Fibroblast of skin of left quadriceps (primary cell): ENCODE data around the gene ZNF532.
"Not testable (repeated sequence)": the region's sequence is repeated elsewhere in the genome, so short reads cannot be mapped to it uniquely, and the experiment has no call there.

Source experiments
- DNase-seq, 2 experiments: peaks; one replicate each; pipeline ENCODE4 v3.0.0-alpha.2; 2013; ENCODE audit warnings: low read depth in 2 of 2

Gene ZNF532

DNA sequence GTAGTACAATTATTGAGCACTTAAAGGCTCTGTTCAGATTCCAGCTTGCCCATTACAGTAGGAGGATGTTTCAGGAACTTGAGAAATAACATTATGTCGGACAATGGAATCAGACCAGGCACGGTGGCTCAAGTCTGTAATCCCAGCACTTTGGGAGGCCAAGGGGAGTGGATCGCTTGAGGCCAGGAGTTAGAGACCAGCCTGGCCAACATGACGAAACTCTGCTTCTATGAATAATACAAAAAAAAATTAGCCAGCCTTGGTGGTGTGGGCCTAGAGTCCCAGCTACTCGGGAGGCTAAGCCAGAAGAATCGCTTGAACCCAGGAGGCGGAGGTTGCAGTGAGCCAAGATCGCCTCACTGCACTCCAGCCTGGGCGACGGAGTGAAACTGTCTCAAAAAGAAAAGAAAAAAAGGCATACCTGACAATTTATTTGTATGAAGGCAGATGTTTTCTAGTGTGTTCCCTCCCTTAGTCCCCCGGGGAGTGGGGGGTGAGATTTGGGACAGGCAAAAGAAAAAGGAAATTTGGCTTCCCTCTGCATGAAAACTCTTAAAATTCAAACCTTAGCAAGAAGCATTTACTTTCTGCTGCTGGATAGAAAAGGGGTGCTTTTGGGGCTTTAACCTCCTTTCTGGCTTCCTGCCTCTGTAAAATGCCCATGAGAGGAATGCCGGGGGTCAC lies 13.7 kb upstream of the ZNF532 start:
- DNase-seq = no peak

DNA sequence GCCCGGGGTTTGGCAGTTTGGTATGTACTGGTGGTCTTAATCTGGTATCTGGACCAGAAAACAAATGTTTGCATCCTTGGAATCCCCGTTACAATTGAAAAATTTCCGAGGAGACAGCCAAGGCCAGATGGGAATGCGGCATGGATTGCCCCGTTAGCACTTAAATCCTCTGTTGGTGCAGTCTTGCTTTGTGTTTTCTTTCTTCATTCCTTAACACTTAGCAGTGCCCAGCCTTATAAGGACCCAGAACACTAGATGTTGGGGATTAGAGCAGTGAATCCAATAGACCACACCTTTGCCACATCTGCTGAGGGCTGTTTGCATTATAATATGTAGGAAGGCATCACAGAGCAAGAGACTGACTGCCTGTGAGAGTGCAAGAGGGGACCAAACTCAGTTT lies 12.8 kb upstream of the ZNF532 start:
- no peak for DNase-seq

DNA sequence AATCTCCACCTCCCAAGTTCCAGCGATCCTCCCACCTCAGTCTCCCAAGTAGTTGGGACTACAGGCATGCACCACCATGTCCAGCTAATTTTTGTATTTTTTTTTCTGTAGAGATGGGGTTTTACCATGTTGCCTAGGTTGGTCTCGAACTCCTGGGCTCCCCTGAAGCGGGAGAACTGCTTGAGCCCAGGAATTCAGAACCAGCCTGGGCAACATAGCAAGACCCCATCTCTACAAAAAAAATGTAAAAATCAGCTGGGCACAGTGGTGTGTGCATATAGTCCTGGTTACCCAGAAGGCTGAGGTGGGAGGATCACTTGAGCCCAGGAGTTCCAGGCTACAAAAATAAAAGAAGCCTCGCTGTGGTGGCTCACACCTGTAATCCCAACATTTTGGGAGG lies 12.0 kb upstream of the ZNF532 start:
- no peak for DNase-seq

DNA sequence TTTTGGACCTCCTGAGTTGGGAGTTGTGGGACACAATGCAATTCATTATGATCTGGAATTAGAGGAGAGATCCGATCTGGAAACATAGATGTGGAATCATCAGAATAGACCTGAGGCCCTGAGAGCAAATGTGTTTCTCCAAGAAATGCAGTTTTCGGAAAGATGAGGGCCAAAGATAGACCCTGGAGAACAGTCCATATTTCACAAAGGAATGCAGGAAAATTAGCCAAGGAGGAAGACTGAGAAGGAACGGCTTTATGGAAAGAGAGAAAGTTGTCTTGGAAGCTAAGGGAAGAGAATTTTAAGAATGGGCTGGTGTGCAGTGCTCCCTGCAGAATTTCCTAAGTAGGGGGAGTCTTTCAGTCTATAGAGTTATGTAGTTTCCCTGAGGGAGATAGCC lies 11.1 kb upstream of the ZNF532 start:
- DNase-seq = no peak

DNA sequence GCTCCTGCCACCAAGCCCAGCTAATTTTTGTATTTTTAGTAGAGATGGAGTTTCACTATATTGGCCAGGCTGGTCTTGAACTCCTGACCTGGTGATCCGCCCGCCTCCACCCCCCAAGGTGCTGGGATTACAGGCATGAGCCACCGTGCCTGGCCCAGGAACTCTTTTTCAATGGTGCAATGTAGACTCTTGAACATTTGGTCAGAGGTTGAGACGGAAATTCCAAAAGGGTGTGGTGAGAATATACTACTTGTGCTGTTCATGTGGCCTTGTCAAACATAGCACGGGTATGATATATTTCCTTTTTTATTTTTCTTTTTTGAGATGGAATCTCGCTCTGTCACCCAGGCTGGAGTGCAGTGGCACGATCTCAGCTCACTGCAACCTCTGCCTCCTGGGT lies 9.2 kb upstream of the ZNF532 start:
- not testable (repeated sequence) for DNase-seq

DNA sequence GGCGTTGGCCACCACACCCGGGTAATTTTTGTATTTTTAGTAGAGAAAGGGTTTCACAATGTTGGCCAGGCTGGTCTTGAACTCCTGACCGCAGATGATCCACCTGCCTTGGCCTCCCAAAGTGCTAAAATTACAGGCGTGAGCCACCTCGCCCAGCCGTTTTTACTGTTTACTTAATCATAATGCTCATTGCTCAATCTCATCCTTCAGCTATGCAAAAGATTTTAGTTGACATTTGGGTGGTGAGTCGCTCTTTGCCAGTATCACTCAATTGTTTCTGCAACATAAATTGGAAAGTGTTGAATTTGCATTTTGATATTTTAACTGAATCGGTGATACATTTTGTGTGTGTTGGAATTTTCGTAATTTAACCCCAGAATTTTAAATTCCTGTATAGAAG lies 7.8 kb upstream of the ZNF532 start:
- no peak for DNase-seq

DNA sequence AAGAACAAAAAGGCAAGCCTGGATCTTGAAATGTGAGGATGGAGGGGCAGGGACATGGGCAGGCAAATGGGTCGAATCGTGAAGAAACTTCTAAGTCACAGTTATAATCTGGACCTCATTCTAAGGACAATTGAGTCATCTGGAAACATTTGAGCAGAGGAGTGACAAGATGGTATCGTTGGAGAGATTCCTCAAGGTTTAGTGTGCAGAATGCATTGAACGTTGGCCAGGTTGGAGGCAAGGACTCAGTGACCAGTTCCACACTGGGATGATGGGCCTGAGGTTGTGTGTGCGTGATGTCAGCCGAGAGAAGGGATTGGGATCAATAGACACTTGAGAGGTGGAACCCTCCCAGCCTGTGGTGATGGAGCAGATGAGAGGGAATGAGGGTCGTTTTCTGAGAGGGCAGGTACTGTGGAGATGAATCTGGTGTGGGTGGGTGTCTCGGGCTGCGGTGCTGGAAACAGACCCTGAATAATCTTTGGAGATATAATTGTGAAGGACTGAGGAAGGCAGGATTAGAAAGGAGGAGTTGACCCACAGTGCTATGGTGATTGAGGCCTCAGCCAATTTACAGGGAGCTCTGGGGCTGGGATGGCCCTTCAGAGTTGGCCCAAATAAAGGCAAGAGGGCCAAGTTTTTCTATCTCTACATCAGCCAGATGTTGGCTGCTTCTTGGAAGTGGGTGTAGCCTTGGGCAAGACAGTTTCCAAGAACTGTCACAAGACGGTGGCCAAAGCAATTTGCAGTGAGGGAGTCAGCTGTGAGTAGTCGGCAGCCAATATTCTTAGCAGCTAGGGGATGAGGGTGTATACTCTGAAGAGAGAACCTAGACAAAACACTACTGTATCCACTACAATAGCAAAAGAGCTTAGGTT lies 5.8 kb upstream of the ZNF532 start:
- no peak for DNase-seq

DNA sequence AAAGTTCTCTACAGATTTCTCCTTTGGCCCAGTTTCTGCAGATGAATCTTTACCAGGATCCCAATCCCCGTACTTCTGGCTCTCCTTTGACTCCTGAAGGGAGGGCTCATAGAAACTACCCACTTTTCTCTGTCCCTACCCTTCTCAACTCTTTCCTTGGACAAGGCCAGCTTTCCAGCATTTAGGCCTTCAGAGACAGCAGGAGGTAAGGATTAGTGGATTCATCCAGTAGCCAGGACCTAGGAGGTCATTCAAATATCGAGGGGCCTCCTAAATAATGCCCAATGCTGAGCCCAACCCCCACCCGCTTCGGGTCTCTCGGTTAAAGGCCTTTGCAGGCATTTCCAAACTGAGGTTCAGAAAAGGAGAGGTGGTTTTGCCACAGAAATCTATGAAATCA lies 4.8 kb upstream of the ZNF532 start:
- no peak for DNase-seq

DNA sequence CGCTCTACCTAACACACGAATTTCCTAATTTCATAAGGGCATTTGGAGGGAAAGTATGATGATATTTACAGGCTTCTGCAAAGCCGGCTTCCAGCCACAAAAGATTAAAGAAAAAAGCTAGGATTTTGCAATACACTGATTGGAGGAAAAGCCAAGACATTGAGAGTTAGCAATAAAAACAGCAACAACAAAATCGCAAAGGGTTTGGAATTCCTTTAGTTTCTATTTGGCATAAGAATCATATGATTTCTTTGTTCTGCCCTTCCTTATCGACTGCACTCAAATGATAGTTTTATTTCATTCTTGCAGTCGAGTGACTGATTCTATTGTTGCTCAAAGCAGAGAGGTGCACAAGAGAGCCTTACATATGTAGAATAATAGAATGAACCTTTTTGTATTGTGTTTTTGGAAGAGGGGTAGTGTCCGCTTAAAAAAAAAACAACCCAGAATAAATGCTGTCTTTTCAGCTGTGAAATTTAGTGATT lies 3.9 kb upstream of the ZNF532 start:
- DNase-seq = no peak

DNA sequence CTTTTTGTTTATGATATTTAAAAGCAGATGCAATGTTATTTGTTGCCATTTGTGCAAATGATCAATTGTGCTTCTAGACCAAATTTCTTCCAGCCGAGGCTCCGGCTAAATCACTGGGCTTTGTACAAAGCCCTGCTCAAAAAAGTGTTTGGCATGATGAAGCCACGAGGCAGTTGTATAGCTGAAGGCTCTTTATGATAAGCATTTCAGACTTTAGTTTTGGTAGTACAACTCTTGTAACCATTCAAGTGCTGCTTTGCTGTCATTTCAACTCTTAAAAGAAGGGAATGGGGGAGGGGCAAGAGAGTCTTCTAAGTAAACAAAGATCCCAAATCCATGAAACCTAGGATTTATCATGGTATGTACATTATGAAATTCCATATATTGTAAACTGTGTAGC lies 3.3 kb upstream of the ZNF532 start:
- no peak for DNase-seq

DNA sequence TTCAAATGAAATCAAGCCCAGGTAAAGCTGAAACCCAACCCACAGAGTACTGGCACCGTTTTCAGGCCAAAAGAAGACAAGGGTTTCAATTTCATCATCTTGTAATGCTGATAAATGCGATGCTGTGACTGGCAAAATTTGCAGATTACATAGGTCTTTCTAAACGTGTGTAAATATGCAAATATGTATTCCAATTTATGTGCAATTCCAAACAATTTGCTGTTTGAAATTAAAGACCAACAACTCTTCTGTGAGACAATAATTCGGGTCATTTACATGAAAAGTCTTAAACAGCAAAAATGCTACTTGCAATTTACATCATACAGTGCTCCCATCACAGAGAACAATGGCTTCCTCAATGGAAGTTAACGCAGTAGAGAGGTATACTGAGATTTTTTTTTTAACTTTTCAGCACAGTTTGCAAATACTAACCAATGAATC lies 2.8 kb upstream of the ZNF532 start:
- no peak for DNase-seq

DNA sequence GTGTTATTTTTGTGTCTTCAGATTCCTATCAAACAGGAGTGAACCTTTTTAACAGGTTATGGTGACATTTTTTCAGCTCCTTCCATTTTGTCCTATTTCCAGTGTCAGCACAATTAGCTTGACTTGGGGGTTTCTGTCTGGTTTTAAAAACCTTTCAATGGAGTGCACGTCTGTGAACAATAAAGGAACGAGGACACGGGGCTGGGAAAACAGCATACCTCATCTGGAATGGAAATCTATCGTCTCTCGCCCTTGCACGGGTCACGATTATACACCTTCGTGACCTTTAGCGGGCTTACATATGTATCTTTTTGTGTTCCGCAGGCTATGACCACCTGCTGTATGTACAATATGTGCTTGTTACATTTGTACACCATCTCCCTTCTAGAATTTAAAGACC lies 2.3 kb upstream of the ZNF532 start:
- no peak for DNase-seq

DNA sequence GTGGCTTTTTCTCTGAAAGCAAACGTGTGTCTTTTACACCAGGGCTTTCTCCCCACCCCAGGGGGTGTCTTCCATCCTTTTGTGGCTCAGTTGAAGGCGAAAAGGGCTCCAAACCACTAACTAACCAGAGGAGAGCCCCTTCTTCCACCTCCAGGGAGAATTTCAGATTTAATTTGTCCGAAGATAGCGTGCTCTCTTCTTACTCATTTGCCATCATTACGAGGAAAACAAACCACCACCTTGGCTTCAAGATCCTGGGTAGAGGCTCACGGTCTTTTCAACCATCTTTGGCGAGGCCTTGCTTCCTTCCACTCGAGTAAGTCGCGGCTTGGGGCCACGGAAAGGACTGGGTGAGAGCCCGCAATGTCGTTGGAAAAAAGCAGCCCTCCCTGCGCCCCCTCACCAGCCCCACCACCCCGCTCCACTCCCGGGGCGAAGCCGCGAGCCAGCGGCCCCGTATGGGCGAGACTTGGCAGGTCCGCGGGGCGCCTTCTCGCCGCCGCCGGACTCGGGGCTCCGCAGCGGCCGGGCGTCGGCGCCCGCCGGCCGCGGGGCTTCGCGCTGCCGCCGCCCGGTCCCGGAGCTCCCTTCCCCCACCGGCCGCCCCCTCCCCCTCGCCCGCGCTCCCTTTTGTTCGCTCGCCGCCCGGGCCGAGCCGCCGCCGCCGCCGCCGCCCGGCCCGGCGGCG lies 1.7 kb upstream of the ZNF532 start:
- no peak for DNase-seq

DNA sequence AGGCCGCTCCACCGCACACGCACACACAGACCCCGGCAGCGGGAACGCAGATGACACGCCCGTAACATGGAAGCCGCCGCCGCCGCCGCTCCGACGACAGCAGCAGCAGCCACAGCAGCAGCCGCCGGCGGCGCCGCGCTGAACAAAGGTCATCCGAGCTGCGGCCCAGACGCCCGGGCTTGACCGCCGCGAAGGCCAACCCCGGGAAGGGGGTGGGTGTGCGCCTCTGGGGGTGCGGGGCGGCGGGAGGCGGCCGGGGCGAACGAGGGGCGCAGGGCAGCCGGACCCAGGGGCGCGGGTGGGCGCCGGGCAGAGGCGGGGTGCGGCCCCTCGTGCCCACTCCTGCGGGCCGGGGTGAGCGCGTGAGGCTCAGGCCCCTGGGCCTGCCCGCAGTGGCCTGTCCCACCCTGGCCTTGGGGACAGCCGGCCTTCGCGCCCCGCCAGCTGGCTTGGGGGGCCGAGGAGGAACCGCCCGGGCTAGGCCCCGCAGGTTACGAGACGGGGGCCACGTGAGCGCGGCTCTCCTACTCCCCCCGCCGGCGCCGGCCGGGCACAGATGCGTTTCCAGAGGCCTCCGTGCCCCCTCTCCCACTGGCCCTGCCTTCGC lies 1.0 kb upstream of the ZNF532 start:
- DNase-seq = no peak

DNA sequence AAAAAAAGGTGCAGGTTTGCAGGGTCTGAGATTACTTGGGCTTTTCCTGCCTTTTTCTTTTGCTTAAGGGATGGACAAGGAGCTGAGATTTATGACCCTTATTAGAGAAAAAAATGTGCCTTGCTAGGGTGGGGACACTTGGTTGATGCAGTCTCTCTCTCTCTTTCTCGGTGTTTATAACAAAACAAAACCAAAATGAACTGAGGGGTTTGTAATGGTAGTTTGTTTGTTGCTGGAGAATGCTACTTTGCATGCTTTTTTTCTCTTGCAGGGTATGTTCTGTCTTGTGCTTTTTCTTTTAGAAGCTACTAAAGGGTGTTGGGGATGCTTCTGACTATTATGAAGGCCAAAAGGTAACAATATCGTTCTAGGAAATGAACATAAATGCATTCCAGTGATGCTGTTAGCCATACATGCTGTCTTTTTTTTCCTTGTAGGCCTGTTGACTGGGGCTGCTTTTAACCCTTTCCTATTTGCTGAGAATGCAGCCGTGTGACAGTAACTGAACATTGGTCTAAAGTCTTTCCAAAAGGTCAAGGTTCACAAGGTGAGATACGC lies 435 bp downstream of the ZNF532 start:
- DNase-seq = no peak

DNA sequence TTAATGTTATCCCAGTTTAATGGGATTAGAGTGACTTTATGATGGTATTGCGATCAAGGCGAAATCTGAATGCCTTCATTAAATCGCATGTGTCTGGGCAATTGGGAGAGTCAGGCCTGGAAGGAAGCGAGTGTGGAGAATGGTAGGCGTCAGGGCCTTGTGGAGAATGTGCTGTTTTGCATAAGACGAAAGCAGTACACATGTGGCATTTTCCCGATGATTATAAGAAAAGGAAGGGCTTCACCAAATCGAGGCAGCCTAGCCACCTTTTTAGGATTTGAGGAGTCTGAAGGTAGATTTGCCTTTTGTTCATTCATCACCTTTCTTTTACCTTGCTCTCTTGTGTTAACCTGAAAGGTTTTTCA lies 1.0 kb downstream of the ZNF532 start:
- DNase-seq = no peak

DNA sequence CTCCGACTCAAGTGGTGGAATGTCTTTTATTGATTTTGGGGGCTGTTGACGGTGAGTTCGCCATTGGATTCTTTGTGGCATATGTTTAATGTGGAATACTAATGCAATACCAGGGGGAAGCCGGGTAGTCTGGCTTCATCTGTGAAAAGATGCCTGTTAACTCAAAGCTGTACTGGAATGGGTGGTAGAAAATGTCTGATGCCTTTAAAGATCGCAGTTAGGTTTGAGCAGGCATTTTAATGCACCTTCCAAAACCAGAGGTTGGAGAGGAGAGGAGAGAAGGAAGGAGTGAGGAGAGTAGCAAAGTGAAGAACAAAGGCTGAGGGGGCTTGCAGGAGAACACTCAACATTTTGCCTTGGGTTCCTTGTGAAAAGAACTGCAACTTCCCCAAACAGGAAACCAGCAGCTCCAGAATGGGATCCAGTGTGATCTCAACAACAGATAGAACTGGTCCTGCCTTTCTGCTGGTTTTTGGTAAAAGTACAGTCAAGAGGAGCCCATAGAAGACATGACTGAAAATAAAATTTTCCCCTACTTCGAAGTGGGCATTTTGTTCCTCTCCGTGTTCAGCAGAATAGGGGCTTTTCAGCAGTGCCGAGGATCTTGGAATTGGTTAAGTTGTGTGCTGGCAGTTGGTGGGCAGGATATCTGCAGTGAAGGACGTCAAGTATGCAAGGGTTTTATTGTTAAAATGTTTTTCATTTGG lies 1.5 kb downstream of the ZNF532 start:
- no peak for DNase-seq

DNA sequence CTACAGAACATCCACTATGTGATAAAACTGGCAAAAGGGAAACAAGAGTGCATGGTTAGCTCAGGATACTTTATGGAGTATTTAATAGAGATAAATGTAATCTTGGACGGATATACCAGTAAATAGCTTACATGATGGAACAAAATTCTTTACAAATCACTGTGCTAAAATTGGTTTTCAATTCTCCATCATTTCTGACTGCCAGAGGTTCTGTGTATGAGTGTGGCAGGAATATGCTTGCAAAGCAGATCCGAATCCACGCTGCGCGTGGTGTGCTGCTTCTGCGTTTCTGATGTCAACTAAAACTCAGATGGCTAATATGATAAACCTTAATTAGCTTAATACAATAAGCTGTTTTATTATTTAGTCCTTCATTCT lies 2.1 kb downstream of the ZNF532 start:
- no peak for DNase-seq

DNA sequence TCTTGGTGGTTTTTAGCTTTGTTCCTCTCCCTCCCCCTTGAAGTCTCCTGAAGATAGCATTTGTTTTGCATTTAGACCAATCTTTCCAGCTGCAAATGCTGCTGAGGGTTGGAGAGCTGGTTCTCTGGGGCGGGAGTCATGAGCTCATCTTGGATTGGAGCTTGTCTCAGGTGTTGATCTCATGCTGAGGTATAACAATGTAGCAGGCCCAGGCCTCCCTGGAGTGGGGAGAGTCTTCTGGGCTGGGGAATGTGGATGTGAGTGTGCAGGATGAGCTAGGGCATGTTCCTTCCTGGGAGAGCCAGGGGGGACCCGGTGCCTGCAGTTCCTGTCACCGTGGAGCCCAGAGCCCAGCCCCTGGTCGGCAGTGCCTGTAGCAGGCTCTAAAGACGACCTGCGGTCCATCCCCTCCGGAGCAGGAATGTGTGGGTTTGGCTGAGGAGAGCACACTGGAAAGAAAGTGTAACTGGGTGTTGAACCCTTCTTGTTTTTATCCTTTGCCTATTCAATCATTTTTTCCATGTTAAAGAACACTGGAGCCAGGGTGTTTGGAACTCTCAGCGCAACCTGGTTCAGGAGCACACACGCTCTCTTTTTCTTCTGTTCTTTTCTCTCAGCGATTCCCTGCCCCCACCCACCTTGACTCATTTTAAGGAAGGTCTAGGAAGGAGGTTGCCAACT lies 2.7 kb downstream of the ZNF532 start:
- no peak for DNase-seq

DNA sequence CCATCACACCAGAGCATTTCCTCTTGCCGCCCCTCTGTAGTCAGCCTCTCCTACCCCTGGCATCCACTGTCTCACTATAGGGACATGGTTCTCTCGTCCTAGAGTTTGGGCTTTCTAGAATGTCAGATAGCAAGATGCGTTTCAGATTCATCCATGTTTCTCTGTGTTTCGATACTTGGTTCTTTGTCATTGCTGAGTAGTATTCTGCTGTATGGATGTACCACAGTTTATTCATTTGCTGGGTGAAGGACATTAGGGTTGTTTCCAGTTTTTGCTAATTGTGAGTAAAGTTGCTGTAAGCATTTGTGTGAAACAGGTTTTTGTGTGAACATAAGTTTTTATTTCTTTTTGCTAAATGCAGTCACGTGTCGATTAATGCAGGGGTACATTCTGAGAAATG lies 3.8 kb downstream of the ZNF532 start:
- no peak for DNase-seq

DNA sequence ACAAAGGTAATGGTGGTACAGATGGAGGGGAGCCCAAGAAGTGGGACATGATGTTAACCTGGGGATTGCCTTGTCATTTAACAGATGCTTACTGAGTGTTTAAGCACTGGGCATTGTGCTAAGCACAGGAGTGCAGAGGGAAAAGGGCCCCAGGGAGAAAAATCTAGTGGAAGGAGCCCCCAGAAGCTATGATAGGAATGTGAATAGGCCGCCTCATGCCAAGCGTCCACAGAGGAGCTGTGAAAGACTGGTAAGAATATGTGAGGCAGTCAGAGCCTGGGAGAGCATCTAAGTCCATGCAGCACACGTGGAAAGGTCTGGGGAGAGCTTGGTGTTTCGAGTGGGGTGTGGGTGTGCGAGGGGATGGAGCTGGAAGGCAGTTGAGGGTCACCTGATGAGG lies 5.5 kb downstream of the ZNF532 start:
- DNase-seq = no peak
